GM23248 (cell line): ENCODE results near the gene PNMA5. TPM values are rescaled to one million over a fixed set of nuclear protein-coding genes. Genes with fewer than 3 reads are reported as not detected.
"Not testable (repeated sequence)": the region's sequence is repeated elsewhere in the genome, so short reads cannot be mapped to it uniquely, and the experiment has no call there.

ENCODE experiments used
- DNase-seq: peaks from one replicate; pipeline ENCODE4 v3.0.0-alpha.2; 2015
- H2AFZ ChIP-seq: fragments of 200-600 bp; sonication (generic); 2 replicates; pipeline ENCODE4 v1.6.1; 2016; ENCODE audit warnings: antibody characterized with exemption
- H3F3A ChIP-seq: fragments of 200-600 bp; sonication (generic); 2 replicates; pipeline ENCODE4 v1.6.1; 2016; ENCODE audit warnings: mild to moderate bottlenecking, antibody characterized with exemption, mixed run types; ENCODE audit not compliant: insufficient read depth
- H3K27ac ChIP-seq: fragments of 200-600 bp; sonication (generic); 2 replicates; pipeline ENCODE4 v1.5.1; 2016; ENCODE audit warnings: mild to moderate bottlenecking
- H3K27me3 ChIP-seq: fragments of 200-600 bp; sonication (generic); replicated peaks from 2 replicates; pipeline ENCODE4 v1.6.1; 2016; ENCODE audit warnings: mild to moderate bottlenecking; ENCODE audit not compliant: insufficient read depth
- H3K36me3 ChIP-seq: fragments of 200-600 bp; sonication (generic); 2 replicates; pipeline ENCODE4 v1.6.1; 2016; ENCODE audit warnings: low read depth, mild to moderate bottlenecking
- H3K4me1 ChIP-seq: fragments of 200-600 bp; sonication (generic); 2 replicates; pipeline ENCODE4 v1.6.1; 2016; ENCODE audit warnings: mild to moderate bottlenecking; ENCODE audit not compliant: insufficient read depth
- H3K4me2 ChIP-seq: fragments of 200-600 bp; sonication (generic); one replicate; pipeline ENCODE4 v1.6.1; 2016; ENCODE audit warnings: mild to moderate bottlenecking; ENCODE audit not compliant: unreplicated experiment
- H3K4me3 ChIP-seq: fragments of 200-600 bp; sonication (generic); 2 replicates; pipeline ENCODE4 v1.5.1; 2016; ENCODE audit warnings: mild to moderate bottlenecking
- H3K79me2 ChIP-seq: fragments of 200-600 bp; sonication (generic); 2 replicates; pipeline ENCODE4 v1.6.1; 2016; ENCODE audit warnings: mild to moderate bottlenecking; ENCODE audit not compliant: insufficient read depth
- H3K9ac ChIP-seq: fragments of 200-600 bp; sonication (generic); 2 replicates; pipeline ENCODE4 v1.6.1; 2016; ENCODE audit warnings: mild to moderate bottlenecking
- H3K9me2 ChIP-seq: fragments of 200-600 bp; sonication (generic); 2 replicates; pipeline ENCODE4 v1.6.1; 2016; ENCODE audit warnings: mixed run types, mild to moderate bottlenecking, moderate library complexity; ENCODE audit not compliant: insufficient read depth
- H3K9me3 ChIP-seq: fragments of 200-600 bp; sonication (generic); one replicate; pipeline ENCODE4 v1.6.1; 2017; ENCODE audit warnings: low read depth
- H4K20me1 ChIP-seq: fragments of 200-600 bp; sonication (generic); 2 replicates; pipeline ENCODE4 v1.6.0; 2016; ENCODE audit not compliant: insufficient read depth
- EZH2 ChIP-seq: fragments of 200-600 bp; sonication (generic); IDR thresholded peaks from 2 replicates; pipeline ENCODE4 v1.6.1; 2018; ENCODE audit warnings: antibody characterized with exemption, mild to moderate bottlenecking; ENCODE audit not compliant: insufficient read depth, poor library complexity, severe bottlenecking
- EZH2phosphoT487 ChIP-seq: fragments of 200-600 bp; sonication (generic); IDR thresholded peaks from 2 replicates; pipeline ENCODE4 v1.6.1; 2018; ENCODE audit warnings: antibody characterized with exemption, moderate library complexity, mild to moderate bottlenecking, low read depth; ENCODE audit not compliant: insufficient read depth
- WGBS, 2 experiments: methylation state at CpG; one replicate each; pipeline ENCODE4 v1.1.6; 2015 to 2017; ENCODE audit warnings: low lambda C conversion rate in 2 of 2, low coverage in 1 of 2; ENCODE audit errors: missing lambda C conversion rate in 2 of 2; 5-methylcytosine and 5-hydroxymethylcytosine counted together
- in situ Hi-C: fragments of 300-500 bp; cut with MboI; formaldehyde crosslinking; loops from 2 replicates; pipeline ENCODE4 v1.15.0; 2020
- polyA plus RNA-seq: library from polyadenylated mRNA; unstranded; fragments of >200 nt; fragmentation: Nextera tagmentation; extraction: Ambion mirVana; gene quantifications from 2 replicates; pipeline ENCODE4 v1.2.1, GENCODE V29; 2016
- total RNA-seq: library from RNA; depleted of rRNA; stranded (reverse); fragments of >200 nt; shearing (Covaris generic); gene quantifications from 2 replicates; pipeline ENCODE4 v1.2.3, GENCODE V29; 2014

PNMA5 gene
- total and polyA plus RNA-seq, 2 experiments from 2014 or later: not detected

DNA sequence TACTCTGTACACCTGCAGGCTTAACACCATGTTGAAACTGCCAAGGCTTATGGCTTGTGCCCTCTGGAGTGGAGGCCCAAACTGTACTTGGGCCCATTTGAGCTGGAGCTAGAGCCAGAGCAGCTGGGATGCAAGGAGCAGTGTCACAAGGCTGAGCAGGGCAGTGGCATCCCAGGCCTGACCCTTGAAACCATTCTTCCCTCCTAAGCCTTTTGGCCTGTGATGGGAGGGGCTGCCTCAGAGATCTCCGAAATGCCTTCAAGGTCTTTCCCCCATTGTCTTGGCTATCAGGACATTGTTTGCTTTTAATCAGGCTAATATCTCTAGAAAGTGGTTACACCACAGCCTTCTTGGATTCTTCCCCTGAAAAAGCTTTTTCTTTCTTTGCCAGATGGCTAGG lies 10.9 kb upstream of the PNMA5 start:
- in situ Hi-C loops: no loop called here
- Histone ChIP-seq H3K9me3 (no peaks in the 10 kb centered on the region), H2AFZ (no peak overlapping the region), H3F3A (no peaks in the 10 kb centered on the region), H3K9ac (no peak overlapping the region), H3K4me1 (no peaks in the 10 kb centered on the region), H3K4me2 (no peak overlapping the region), H3K36me3 (no peaks in the 10 kb centered on the region), H4K20me1 (no peaks in the 10 kb centered on the region), H3K27ac (no peak overlapping the region), H3K4me3 (no peak overlapping the region), H3K9me2 (no peaks in the 10 kb centered on the region), H3K27me3 (no peaks in the 10 kb centered on the region), H3K79me2 (no peaks in the 10 kb centered on the region)
- TF ChIP-seq EZH2phosphoT487 (no peak), EZH2 (no peak)
- WGBS, 2 experiments: 29 to 44% methylated on average over 1 of the region's 1 CpG
- no peak for DNase-seq

DNA sequence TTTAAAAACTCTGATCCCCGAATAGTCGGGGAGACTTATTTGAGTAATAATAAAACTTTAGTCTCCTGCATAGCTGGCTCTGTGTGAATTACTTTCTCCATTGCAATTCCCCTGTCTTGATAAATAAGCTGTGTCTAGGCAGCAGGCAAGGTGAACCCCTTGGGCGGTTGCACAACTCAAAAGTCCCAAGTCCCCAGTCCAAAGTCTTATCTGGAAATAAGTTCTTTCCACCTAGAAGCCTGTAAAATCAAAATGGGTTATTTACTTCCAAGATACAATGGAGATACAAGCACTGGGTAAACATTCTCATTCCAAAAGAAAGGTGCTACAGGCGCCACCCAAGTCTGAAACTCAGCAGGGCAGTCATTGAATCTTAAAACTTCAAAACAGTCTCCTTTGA lies 10.1 kb upstream of the PNMA5 start:
- no peak overlapping the region for H2AFZ ChIP-seq
- no peaks in the 10 kb centered on the region for H3F3A ChIP-seq
- H3K4me3 ChIP-seq: no peak overlapping the region
- no peaks in the 10 kb centered on the region for H3K27me3 ChIP-seq
- H3K27ac ChIP-seq: no peak overlapping the region
- in situ Hi-C loops: no loop called here
- 43 to 44% methylated on average over 4 of the region's 4 CpGs for WGBS, 2 experiments
- no peaks in the 10 kb centered on the region for H4K20me1 ChIP-seq
- no peaks in the 10 kb centered on the region for H3K79me2 ChIP-seq
- TF ChIP-seq EZH2phosphoT487 (no peak), EZH2 (no peak)
- no peak for DNase-seq
- no peaks in the 10 kb centered on the region for H3K4me1 ChIP-seq
- H3K4me2 ChIP-seq: no peak overlapping the region
- H3K9ac ChIP-seq: no peak overlapping the region
- no peaks in the 10 kb centered on the region for H3K9me2 ChIP-seq
- H3K9me3 ChIP-seq: no peaks in the 10 kb centered on the region
- H3K36me3 ChIP-seq: no peaks in the 10 kb centered on the region

- H2AFZ ChIP-seq, in situ Hi-C loops, H3K4me3 ChIP-seq, H3K27ac ChIP-seq, H3K4me2 ChIP-seq, DNase-seq, H3K79me2 ChIP-seq, H3K27me3 ChIP-seq, H3K36me3 ChIP-seq, H3K9me3 ChIP-seq, H3K4me1 ChIP-seq, H3K9me2 ChIP-seq, H4K20me1 ChIP-seq, H3F3A ChIP-seq, H3K9ac ChIP-seq: not testable (repeated sequence)
- 0 to 6% methylated on average over 2 of the region's 2 CpGs for WGBS, 2 experiments
Measured at GRCh38 chrX:153002182-153002581, 8.3 kb upstream of the PNMA5 start.

- Histone ChIP-seq H3K9me2 (no peaks in the 10 kb centered on the region), H3K9ac (no peak overlapping the region), H3K4me1 (no peaks in the 10 kb centered on the region), H3K9me3 (no peaks in the 10 kb centered on the region), H3K36me3 (no peaks in the 10 kb centered on the region), H3K79me2 (no peaks in the 10 kb centered on the region), H3K27me3 (no peaks in the 10 kb centered on the region), H3K4me2 (no peak overlapping the region), H4K20me1 (no peaks in the 10 kb centered on the region), H3K4me3 (no peak overlapping the region), H2AFZ (no peak overlapping the region), H3K27ac (no peak overlapping the region), H3F3A (no peaks in the 10 kb centered on the region)
- TF ChIP-seq EZH2 (no peak), EZH2phosphoT487 (no peak)
- in situ Hi-C loops: no loop called here
- WGBS, 2 experiments: 74 to 83% methylated on average over 8 to 9 of the region's 9 CpGs
- no peak for DNase-seq
Measured at GRCh38 chrX:152997337-152997736, 3.4 kb upstream of the PNMA5 start.

- Histone ChIP-seq H3F3A (no peaks in the 10 kb centered on the region), H3K27me3 (no peaks in the 10 kb centered on the region), H3K9me3 (no peaks in the 10 kb centered on the region), H3K9me2 (no peaks in the 10 kb centered on the region), H2AFZ (no peak overlapping the region), H3K4me3 (no peak overlapping the region), H3K36me3 (no peaks in the 10 kb centered on the region), H3K4me1 (no peaks in the 10 kb centered on the region), H4K20me1 (no peaks in the 10 kb centered on the region), H3K9ac (no peak overlapping the region), H3K27ac (no peak overlapping the region), H3K4me2 (no peak overlapping the region), H3K79me2 (no peaks in the 10 kb centered on the region)
- 45 to 78% methylated on average over 3 to 4 of the region's 4 CpGs for WGBS, 2 experiments
- DNase-seq: no peak
- in situ Hi-C loops: no loop called here
- TF ChIP-seq EZH2phosphoT487: no peak
- no peak for TF ChIP-seq EZH2
Measured at GRCh38 chrX:152992115-152992514, 1.8 kb downstream of the PNMA5 start.
